Measurements from ENCODE around the gene SPINT3. TPM values are rescaled to one million over a fixed set of nuclear protein-coding genes. Genes with fewer than 3 reads are reported as not detected.

Gene SPINT3
- total RNA-seq, 1 donor from 2014 or later = not detected

DNA sequence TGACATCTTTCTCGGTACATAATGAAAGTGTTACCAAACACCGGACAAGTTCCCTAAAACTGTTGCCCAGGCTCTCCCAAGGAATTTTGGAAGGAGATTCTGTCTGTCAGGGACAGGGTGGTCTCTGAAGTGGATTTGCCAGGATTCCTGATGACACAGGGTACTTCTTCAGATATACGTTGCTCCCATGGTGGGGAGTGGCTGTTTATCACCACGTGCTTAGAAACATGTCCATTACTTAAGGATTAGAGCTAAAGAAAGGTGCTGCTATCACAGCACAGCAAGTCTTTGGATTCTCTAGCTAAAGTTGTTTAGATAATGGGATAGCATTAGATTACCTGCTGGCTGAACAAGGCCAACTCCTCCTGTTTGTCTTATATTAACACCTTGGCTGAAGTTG is 6.3 kb downstream of the SPINT3 start:
- Mint-ChIP-seq H3K36me3 (ENCODE audit: low read depth) (no peaks in the 10 kb centered on the region), H3K9me3 (ENCODE audit: low read depth) (no peaks in the 10 kb centered on the region), H3K4me1 (ENCODE audit: low read depth) (no peaks in the 10 kb centered on the region), H3K27me3 (ENCODE audit: low read depth) (peaks cover 16% of the 10 kb centered on the region), H3K27ac (ENCODE audit: unreplicated experiment) (no peak overlapping the region), H3K4me3 (ENCODE audit: unreplicated experiment) (no peak overlapping the region)
- DNase-seq (ENCODE audit: low spot score) = no peak
- TF ChIP-seq CTCF (IDR thresholded peaks at IDR 0.05) = no peak

DNA sequence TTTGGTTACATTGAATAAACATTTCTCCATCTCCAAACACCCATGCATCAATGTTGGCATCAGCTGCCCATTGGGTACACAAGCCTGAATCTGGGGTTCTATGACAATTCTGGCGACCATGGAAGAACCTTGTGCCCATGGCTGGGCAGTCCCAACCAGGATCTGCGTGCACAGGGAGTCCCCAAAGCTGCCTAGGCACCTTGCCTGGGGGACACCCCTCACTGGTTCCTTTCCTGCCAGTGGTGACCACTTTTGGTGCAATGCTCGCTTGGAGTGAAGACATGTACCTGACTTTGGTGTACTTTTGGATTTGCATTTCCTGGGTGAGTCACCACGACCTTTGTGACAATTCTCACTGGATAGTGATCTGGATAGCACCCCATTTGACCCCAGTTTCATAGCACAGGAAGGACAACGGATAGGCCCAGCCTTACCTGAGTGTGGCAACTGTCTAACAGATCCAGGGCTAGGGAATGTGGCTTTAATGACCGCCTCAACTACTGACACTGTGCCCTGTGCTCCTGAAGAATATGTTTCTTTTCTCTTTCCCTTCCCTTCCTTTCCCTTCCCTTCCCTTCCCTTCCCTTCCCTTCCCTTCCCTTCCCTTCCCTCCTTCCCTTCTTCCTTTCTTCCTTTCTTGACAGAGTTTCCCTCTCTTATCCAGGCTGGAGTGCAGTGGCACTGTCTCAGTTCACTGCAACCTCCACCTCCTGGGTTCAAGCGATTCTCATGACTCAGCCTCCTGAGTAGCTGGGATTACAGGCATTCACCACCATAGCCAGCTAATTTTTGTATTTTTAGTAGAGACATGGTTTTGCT is 7.1 kb downstream of the SPINT3 start:
- H3K36me3 Mint-ChIP-seq (ENCODE audit: low read depth) = no peaks in the 10 kb centered on the region
- H3K27me3 Mint-ChIP-seq (ENCODE audit: low read depth) = peaks cover 17% of the 10 kb centered on the region
- H3K27ac Mint-ChIP-seq (ENCODE audit: unreplicated experiment) = no peak overlapping the region
- no peaks in the 10 kb centered on the region for H3K4me1 Mint-ChIP-seq (ENCODE audit: low read depth)
- H3K4me3 Mint-ChIP-seq (ENCODE audit: unreplicated experiment) = no peak overlapping the region
- no peak for TF ChIP-seq CTCF (IDR thresholded peaks at IDR 0.05)
- H3K9me3 Mint-ChIP-seq (ENCODE audit: low read depth) = no peaks in the 10 kb centered on the region
- no peak for DNase-seq (ENCODE audit: low spot score)

- TF ChIP-seq CTCF (IDR thresholded peaks at IDR 0.05) = no peak
- Mint-ChIP-seq H3K27ac (ENCODE audit: unreplicated experiment) (no peak overlapping the region), H3K36me3 (ENCODE audit: low read depth) (no peaks in the 10 kb centered on the region), H3K9me3 (ENCODE audit: low read depth) (no peaks in the 10 kb centered on the region), H3K27me3 (ENCODE audit: low read depth) (peaks cover 20% of the 10 kb centered on the region), H3K4me1 (ENCODE audit: low read depth) (no peaks in the 10 kb centered on the region), H3K4me3 (ENCODE audit: unreplicated experiment) (no peak overlapping the region)
- DNase-seq (ENCODE audit: low spot score) = no peak
Observed at GRCh38 chr20:45507011-45507820, 8.2 kb downstream of the SPINT3 start.

- peaks cover 24% of the 10 kb centered on the region for H3K27me3 Mint-ChIP-seq (ENCODE audit: low read depth)
- H3K36me3 Mint-ChIP-seq (ENCODE audit: low read depth) = no peaks in the 10 kb centered on the region
- H3K9me3 Mint-ChIP-seq (ENCODE audit: low read depth) = no peaks in the 10 kb centered on the region
- no peaks in the 10 kb centered on the region for H3K4me1 Mint-ChIP-seq (ENCODE audit: low read depth)
- no peak overlapping the region for H3K27ac Mint-ChIP-seq (ENCODE audit: unreplicated experiment)
- no peak for TF ChIP-seq CTCF (IDR thresholded peaks at IDR 0.05)
- DNase-seq (ENCODE audit: low spot score) = no peak
- H3K4me3 Mint-ChIP-seq (ENCODE audit: unreplicated experiment) = no peak overlapping the region
Observed at GRCh38 chr20:45506398-45506797, 9.0 kb downstream of the SPINT3 start.

DNA sequence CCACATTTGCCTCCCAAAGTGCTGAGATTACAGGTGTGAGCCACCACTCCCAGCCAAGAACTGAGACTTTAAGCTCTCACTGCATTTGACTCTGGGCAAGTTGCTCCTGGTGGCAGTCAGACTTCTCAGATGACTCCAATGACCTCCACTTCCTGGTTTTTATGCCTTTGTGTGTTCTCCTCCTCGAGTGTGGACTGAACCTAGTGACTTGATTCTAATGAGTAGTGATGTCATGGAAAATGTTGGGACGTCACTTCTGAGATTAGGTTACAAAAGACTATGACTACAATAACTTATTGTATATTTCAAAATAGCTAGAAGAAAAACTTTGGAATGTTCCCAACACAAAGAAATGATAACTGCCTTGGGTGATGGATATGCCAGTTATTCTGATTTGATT is 12.0 kb downstream of the SPINT3 start:
- Mint-ChIP-seq H3K27ac (ENCODE audit: unreplicated experiment) (no peak overlapping the region), H3K36me3 (ENCODE audit: low read depth) (no peaks in the 10 kb centered on the region), H3K4me3 (ENCODE audit: unreplicated experiment) (no peak overlapping the region), H3K9me3 (ENCODE audit: low read depth) (no peaks in the 10 kb centered on the region), H3K27me3 (ENCODE audit: low read depth) (peaks cover 22% of the 10 kb centered on the region), H3K4me1 (ENCODE audit: low read depth) (no peaks in the 10 kb centered on the region)
- no peak for DNase-seq (ENCODE audit: low spot score)
- no peak for TF ChIP-seq CTCF (IDR thresholded peaks at IDR 0.05)
